Type B pancreatic cell (in vitro differentiated cells): ENCODE data around the gene GABARAP. TPM values are rescaled to one million over a fixed set of nuclear protein-coding genes. Genes with fewer than 3 reads are reported as not detected.

ENCODE experiments used
- DNase-seq: peaks from one replicate; pipeline ENCODE4 v3.0.0; 2021; ENCODE audit warnings: mixed read lengths; ENCODE audit not compliant: unreplicated experiment; ENCODE audit errors: extremely low spot score
- H3K27ac Mint-ChIP-seq: 2 replicates; pipeline ENCODE4 v1.8.0; 2021; ENCODE audit warnings: mild to moderate bottlenecking, mixed read lengths
- H3K27me3 Mint-ChIP-seq: 2 replicates; pipeline ENCODE4 v1.8.0; 2021; ENCODE audit warnings: mixed read lengths
- H3K36me3 Mint-ChIP-seq: 2 replicates; pipeline ENCODE4 v1.8.0; 2021; ENCODE audit warnings: mixed read lengths
- H3K4me1 Mint-ChIP-seq: one replicate; pipeline ENCODE4 v1.8.0; 2021; ENCODE audit warnings: mixed read lengths; ENCODE audit not compliant: unreplicated experiment
- H3K4me3 Mint-ChIP-seq: 2 replicates; pipeline ENCODE4 v1.8.0; 2021; ENCODE audit warnings: mild to moderate bottlenecking, mixed read lengths
- H3K9me3 Mint-ChIP-seq: 2 replicates; pipeline ENCODE4 v1.8.0; 2021; ENCODE audit warnings: mixed read lengths
- CTCF ChIP-seq: fragments of 200-600 bp; sonication (generic); conservative IDR thresholded peaks from 2 replicates; pipeline ENCODE4 v1.5.0; 2021; ENCODE audit warnings: antibody characterized with exemption, mild to moderate bottlenecking
- total RNA-seq: library from RNA; stranded (reverse); gene quantifications from 2 replicates; pipeline ENCODE4 v1.2.1, GENCODE V29; 2021; ENCODE audit warnings: low replicate concordance

GABARAP gene
- total RNA-seq, 1 donor from 2014 or later = 478 TPM

DNA sequence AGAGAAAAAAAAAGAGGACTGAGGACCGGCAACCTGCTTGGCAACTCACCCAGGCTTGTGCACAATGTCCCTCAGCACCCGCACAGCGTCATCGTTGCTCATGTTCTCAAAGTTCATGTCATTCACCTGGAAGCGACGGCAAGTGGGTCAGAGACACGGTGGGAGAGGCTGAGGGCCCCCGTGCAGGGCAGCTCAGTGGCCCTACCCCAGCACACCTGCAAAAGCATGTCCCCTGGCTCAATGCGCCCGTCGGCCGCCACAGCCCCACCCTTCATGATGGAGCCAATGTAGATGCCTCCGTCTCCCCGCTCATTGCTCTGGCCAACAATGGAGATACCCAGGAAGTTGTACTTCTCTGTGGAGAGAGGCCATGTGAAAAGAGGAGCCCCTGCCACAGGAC is 13.3 kb downstream of the GABARAP start:
- no peak for DNase-seq
- H3K4me3 Mint-ChIP-seq = no peak overlapping the region
- no peak for TF ChIP-seq CTCF
- H3K36me3 Mint-ChIP-seq = peaks cover 22% of the 10 kb centered on the region
- H3K9me3 Mint-ChIP-seq = no peaks in the 10 kb centered on the region
- no peaks in the 10 kb centered on the region for H3K27me3 Mint-ChIP-seq
- no peak overlapping the region for H3K27ac Mint-ChIP-seq
- peaks cover 17% of the 10 kb centered on the region for H3K4me1 Mint-ChIP-seq

DNA sequence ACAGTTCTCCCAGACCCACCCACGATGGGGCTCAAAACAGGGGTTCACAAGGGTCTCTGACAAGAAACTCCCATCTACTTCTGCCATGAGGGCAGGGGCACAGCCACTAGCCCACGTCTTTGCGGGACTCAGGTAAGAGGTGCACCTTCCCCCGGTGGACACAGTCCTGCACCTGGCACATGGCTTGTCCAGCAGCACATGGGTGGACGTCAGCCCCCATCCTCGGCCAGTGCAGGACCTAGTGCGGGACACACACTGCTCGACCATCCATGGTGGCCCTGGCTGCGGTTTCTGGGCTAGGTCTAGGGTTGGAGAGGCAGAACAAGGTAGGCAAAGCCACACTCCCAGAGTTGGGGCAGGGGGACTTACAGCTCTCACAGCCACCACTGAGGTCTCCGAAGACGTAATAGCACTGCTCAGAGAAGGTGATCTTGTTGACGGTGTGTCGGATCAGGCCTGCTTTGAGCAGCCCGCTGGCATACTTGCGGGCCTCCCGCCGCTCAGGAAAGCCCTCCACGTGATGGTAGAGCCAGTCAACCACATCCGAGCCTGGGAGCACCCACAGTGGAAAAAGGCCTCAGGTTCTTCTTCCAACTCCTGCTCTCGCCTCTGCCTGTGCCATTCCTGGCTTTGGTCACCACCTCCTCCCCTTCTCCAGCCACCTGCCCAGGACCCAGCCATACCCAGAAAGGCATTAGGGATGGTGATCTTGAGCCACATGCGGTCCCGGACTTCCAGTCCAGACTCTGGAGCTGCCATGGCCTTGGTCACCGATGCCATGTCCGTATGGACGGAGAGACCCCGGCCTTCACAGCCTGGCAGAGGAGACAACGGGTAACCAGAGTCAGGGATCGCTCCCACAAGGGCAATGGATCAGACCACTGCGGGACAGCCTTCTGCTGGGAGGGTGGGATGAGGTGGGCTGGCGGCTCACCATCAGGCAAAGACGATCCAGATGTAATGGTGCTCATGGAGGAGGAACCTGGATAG is 15.2 kb downstream of the GABARAP start:
- Mint-ChIP-seq H3K4me3 (no peak overlapping the region), H3K4me1 (peaks cover 2% of the 10 kb centered on the region), H3K27ac (no peak overlapping the region), H3K36me3 (peaks cover 25% of the 10 kb centered on the region), H3K27me3 (no peaks in the 10 kb centered on the region), H3K9me3 (no peaks in the 10 kb centered on the region)
- no peak for TF ChIP-seq CTCF
- DNase-seq = no peak

- Mint-ChIP-seq H3K27me3 (no peaks in the 10 kb centered on the region), H3K4me3 (no peak overlapping the region)
- TF ChIP-seq CTCF = no peak
Observed at GRCh38 chr17:7225711-7226331, 16.4 kb downstream of the GABARAP start.

DNA sequence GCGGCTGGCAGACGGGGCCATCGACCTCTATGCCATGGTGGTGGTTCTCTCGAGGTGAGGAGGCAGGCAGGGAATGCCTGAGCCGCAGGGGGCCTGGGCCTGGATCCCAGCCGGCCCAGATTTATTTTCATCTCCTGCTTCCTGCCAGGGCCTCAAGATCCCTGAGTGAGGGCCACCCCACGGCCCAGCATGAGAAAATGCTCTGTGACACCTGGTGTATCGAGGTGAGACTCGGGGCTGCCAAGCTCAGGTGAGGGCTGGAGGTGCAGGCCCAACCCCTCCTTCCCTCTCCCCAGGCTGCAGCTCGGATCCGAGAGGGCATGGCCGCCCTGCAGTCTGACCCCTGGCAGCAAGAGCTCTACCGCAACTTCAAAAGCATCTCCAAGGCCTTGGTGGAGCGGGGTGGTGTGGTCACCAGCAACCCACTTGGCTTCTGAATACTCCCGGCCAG is 17.6 kb downstream of the GABARAP start:
- no peaks in the 10 kb centered on the region for H3K27me3 Mint-ChIP-seq
- H3K27ac Mint-ChIP-seq = no peak overlapping the region
- DNase-seq = no peak
- no peaks in the 10 kb centered on the region for H3K9me3 Mint-ChIP-seq
- no peak overlapping the region for H3K4me3 Mint-ChIP-seq
- no peak for TF ChIP-seq CTCF
- peaks cover 12% of the 10 kb centered on the region for H3K4me1 Mint-ChIP-seq
- peaks cover 20% of the 10 kb centered on the region for H3K36me3 Mint-ChIP-seq

More at GRCh38 chr17:7225711-7226331, 16.4 kb downstream of the GABARAP start:
- Mint-ChIP-seq H3K27ac (no peak overlapping the region), H3K4me1 (peaks cover 7% of the 10 kb centered on the region), H3K36me3 (peaks cover 21% of the 10 kb centered on the region), H3K9me3 (no peaks in the 10 kb centered on the region)
- DNase-seq = no peak

- Mint-ChIP-seq H3K9me3 (no peaks in the 10 kb centered on the region), H3K36me3 (peaks cover 15% of the 10 kb centered on the region), H3K27ac (peak overlapping the region; percentile 72), H3K27me3 (no peaks in the 10 kb centered on the region), H3K4me1 (peaks cover 18% of the 10 kb centered on the region), H3K4me3 (peak overlapping the region; percentile 3)
- TF ChIP-seq CTCF = no peak
- DNase-seq = no peak
Observed at GRCh38 chr17:7224110-7224509, 18.1 kb downstream of the GABARAP start.
